Calu3 (cell line): ENCODE measurements around the gene GSE1. TPM values are rescaled to one million over a fixed set of nuclear protein-coding genes. Genes with fewer than 3 reads are reported as not detected.

ENCODE experiments used
- BruUV-seq: library from RNA; stranded (reverse); fragments of 400-500 nt; replicated peaks from 2 replicates; lab custom pipeline; 2021; lab: Mats Ljungman, UMichigan
- CTCF ChIA-PET: fragments of 300-600 bp; sonication (Branson Sonifier 250); formaldehyde crosslinking; loops from one replicate; lab custom pipeline; 2022; ENCODE audit warnings: antibody characterized with exemption; lab: Charles Lee
- DNase-seq: peaks from one replicate; pipeline ENCODE4 v3.0.0; 2022
- H3K27ac Mint-ChIP-seq: one replicate; pipeline ENCODE4 v1.8.0; 2022; ENCODE audit warnings: mixed read lengths; ENCODE audit not compliant: unreplicated experiment
- H3K27me3 Mint-ChIP-seq: one replicate; pipeline ENCODE4 v1.8.0; 2022; ENCODE audit warnings: mixed read lengths; ENCODE audit not compliant: unreplicated experiment
- H3K36me3 Mint-ChIP-seq: one replicate; pipeline ENCODE4 v1.8.0; 2022; ENCODE audit warnings: mild to moderate bottlenecking, moderate library complexity, mixed read lengths; ENCODE audit not compliant: insufficient read depth, unreplicated experiment
- H3K4me1 Mint-ChIP-seq: one replicate; pipeline ENCODE4 v1.8.0; 2022; ENCODE audit warnings: mild to moderate bottlenecking, low read depth, mixed read lengths; ENCODE audit not compliant: unreplicated experiment
- H3K4me3 Mint-ChIP-seq: one replicate; pipeline ENCODE4 v1.8.0; 2022; ENCODE audit warnings: mild to moderate bottlenecking, low read depth, moderate library complexity, mixed read lengths; ENCODE audit not compliant: unreplicated experiment
- H3K9me3 Mint-ChIP-seq: one replicate; pipeline ENCODE4 v1.8.0; 2022; ENCODE audit warnings: low read depth, mixed read lengths; ENCODE audit not compliant: unreplicated experiment
- intact Hi-C: fragments of 100-400 bp; cut with micrococcal nuclease; formaldehyde crosslinking; loops from one replicate; pipeline ENCODE4 v1.10.0; 2022; ENCODE audit not compliant: unreplicated experiment
- total RNA-seq: library from RNA; stranded (reverse); gene quantifications from 2 replicates; pipeline ENCODE4 v1.2.3, GENCODE V29; 2022
- TF ChIP-seq, protein P1 (sequence below): fragments of 200-600 bp; IDR thresholded peaks from one replicate; pipeline ENCODE4 v1.8.0; 2022; ENCODE audit warnings: antibody characterized with exemption; ENCODE audit not compliant: unreplicated experiment

GSE1 gene
- total RNA-seq, 1 experiment from 2014 or later, result 45.3 TPM

DNA sequence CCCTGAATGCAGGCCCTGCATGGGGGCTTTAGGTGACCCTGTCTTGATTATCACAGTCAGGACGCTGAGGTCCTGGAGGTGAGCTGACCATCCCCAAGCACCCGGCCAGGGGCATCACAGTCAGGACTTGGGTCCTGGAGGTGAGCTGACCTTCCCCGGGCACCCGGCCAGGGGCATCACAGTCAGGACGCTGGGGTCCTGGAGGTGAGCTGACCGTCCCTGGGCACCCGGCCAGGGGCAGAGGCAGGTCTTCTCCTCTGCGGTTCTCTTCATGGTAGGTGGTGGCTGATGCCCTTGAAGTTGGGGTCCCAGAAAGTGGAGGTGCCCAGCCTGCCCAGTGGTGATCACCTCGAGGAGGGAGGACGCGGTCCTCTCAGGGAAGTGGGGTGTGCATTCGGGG lies 36.2 kb upstream of the GSE1 start:
- Mint-ChIP-seq H3K9me3 (no peaks in the 10 kb centered on the region), H3K4me3 (no peak overlapping the region), H3K4me1 (peaks cover 5% of the 10 kb centered on the region), H3K27ac (no peak overlapping the region), H3K27me3 (peaks cover 65% of the 10 kb centered on the region), H3K36me3 (no peaks in the 10 kb centered on the region)
- TF ChIP-seq, protein P1, sequence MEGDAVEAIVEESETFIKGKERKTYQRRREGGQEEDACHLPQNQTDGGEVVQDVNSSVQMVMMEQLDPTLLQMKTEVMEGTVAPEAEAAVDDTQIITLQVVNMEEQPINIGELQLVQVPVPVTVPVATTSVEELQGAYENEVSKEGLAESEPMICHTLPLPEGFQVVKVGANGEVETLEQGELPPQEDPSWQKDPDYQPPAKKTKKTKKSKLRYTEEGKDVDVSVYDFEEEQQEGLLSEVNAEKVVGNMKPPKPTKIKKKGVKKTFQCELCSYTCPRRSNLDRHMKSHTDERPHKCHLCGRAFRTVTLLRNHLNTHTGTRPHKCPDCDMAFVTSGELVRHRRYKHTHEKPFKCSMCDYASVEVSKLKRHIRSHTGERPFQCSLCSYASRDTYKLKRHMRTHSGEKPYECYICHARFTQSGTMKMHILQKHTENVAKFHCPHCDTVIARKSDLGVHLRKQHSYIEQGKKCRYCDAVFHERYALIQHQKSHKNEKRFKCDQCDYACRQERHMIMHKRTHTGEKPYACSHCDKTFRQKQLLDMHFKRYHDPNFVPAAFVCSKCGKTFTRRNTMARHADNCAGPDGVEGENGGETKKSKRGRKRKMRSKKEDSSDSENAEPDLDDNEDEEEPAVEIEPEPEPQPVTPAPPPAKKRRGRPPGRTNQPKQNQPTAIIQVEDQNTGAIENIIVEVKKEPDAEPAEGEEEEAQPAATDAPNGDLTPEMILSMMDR, result no peak
- no TSS peak for BruUV-seq
- CTCF ChIA-PET, result no interaction called here
- intact Hi-C loops, result no loop called here
- DNase-seq, result no peak

DNA sequence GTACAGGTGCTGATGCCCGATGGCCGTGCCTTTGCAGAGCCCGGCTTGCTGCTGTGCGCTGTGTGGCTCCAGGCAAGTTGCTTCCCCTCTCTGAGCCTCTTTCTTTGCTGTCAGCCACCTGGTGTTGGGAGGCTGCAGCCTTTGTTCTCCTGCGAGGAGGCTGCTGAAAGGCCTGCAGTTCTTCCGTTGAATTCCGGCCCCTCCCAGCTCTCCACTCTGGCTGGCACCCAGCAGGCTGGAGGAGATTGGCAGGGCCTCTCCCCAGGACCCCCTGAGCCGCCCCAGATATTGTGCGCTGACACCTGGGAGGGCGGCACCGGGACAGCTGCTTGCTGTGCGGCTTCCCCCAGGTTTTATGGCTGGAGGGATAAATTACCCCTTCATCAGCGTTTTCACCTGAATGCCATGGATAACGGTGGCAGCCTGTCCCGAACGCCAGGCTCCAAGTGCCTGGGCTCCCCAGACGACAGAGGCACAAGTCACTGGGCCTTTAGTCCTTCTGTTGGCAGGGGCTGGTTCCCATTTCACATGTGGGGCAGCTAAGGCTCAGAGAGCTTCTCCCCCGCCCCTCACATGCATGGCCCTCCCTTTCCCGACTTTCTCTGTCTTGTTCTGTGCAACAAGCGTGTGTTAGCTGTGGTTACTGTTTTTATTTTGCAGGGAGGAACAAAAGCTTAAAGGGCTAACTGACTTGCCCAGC lies 35.1 kb upstream of the GSE1 start:
- TF ChIP-seq, protein P1, result no peak
- intact Hi-C loops, result no loop called here
- Mint-ChIP-seq H3K4me3 (no peak overlapping the region), H3K4me1 (no peaks in the 10 kb centered on the region), H3K27me3 (peaks cover 76% of the 10 kb centered on the region), H3K27ac (no peak overlapping the region), H3K9me3 (no peaks in the 10 kb centered on the region), H3K36me3 (no peaks in the 10 kb centered on the region)
- CTCF ChIA-PET, result interaction anchor here (1.7 kb wide), 1 partner anchor 38 kb away, joined by 4 read pairs; no protein-coding TSS in a partner anchor
- no TSS peak for BruUV-seq
- DNase-seq, result no peak

DNA sequence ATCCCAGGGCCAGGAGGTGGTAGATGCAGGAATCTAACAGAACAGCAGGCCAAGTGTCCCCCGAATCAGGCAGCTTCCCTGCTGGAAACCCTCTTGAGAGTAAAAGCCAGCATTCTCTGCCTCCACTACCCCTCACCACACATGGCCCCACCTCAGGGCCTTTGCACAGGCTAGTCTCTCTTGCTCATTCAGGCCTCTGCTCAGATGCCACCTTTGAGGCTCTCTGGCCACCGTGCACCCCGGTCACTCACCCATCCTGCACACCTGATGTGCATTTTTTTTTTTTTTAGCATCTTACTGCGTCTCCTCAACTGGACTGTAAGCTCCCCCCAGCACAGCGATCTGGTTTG lies 34.5 kb upstream of the GSE1 start:
- Mint-ChIP-seq H3K4me3 (no peak overlapping the region), H3K4me1 (no peaks in the 10 kb centered on the region), H3K27me3 (peaks cover 81% of the 10 kb centered on the region), H3K27ac (no peak overlapping the region), H3K9me3 (no peaks in the 10 kb centered on the region), H3K36me3 (no peaks in the 10 kb centered on the region)
- BruUV-seq, result no TSS peak
- CTCF ChIA-PET, result interaction anchor here (1.7 kb wide), 1 partner anchor 37 kb away, joined by 4 read pairs; no protein-coding TSS in a partner anchor
- TF ChIP-seq, protein P1, result no peak
- intact Hi-C loops, result no loop called here
- DNase-seq, result no peak

DNA sequence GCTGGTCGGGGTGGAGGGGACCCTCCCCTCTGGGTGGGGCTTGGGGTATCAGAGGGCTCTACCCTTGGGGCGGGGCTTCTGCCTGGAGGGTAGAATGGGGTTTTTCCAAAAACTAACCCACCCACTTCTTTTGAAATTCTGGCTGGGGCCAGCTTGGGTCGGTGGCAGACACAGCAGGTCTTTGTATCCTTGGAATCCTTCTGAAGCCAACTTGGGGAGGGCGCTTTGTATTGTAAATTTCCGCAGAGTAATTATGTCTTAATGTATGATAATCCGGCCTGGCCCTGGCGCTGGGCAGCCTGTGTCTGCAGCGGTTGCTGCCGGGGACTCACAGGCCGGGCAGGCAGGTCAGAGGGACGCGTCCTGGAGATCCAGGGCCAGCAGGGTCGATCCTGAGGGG lies 33.9 kb upstream of the GSE1 start:
- Mint-ChIP-seq H3K4me3 (no peak overlapping the region), H3K27me3 (peaks cover 87% of the 10 kb centered on the region), H3K9me3 (no peaks in the 10 kb centered on the region), H3K36me3 (no peaks in the 10 kb centered on the region), H3K4me1 (no peaks in the 10 kb centered on the region), H3K27ac (no peak overlapping the region)
- intact Hi-C loops, result no loop called here
- DNase-seq, result no peak
- no TSS peak for BruUV-seq
- TF ChIP-seq, protein P1, result no peak
- CTCF ChIA-PET, result interaction anchor here (1.7 kb wide), 1 partner anchor 37 kb away, joined by 4 read pairs; no protein-coding TSS in a partner anchor
